SK-N-SH (cell line): ENCODE data around the gene SLC35A2.

Experiments
- CHD2 ChIP-seq: fragments of 150-350 bp; IDR thresholded peaks from 2 replicates; pipeline ENCODE4 v1.6.1; 2018; ENCODE audit warnings: low read length; ENCODE audit not compliant: partially characterized antibody
- CTCF ChIP-seq: fragments of 200-600 bp; sonication (generic); IDR thresholded peaks from 2 replicates; pipeline ENCODE4 v1.6.1; 2017; ENCODE audit warnings: antibody characterized with exemption, mild to moderate bottlenecking, moderate library complexity
- EP300 ChIP-seq, 2 experiments: IDR thresholded peaks; 2 replicates each; pipeline versions ENCODE4 v1.4.0 to v1.6.1; 2012; ENCODE audit warnings: borderline replicate concordance in 1 of 2, low read depth in 1 of 2, low read length in 1 of 2
- FOXJ3 ChIP-seq: sonication (generic); formaldehyde crosslinking; IDR thresholded peaks from 2 replicates; pipeline ENCODE4 v1.5.1; 2020; ENCODE audit warnings: mild to moderate bottlenecking, missing genetic modification reagents
- RAD21 ChIP-seq: IDR thresholded peaks from 2 replicates; pipeline ENCODE4 v1.6.1; 2012; ENCODE audit warnings: mild to moderate bottlenecking, low read length
- RCOR1 ChIP-seq: fragments of 150-350 bp; IDR thresholded peaks from 2 replicates; pipeline ENCODE4 v1.6.1; 2017; ENCODE audit warnings: antibody characterized with exemption, low read length

DNA sequence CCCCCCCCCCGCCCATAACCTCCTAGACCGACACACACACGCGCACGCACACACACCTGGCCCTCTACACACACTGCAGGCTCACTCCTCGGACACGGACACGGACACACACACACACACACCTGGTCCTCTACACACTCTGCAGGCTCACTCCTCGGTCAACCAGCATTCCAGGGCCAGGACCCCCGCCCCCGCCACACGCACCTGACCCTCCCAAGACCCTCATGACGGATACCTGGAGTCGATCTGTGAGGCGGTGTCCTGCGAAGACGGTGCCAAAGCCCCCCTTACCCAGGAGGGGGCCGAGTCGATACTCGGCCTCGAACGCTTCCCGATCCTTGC is 6.8 kb upstream of the SLC35A2 start:
- TF ChIP-seq CHD2 (no peak), CTCF (no peak), FOXJ3 (no peak), RCOR1 (no peak), EP300 (IDR thresholded peaks at IDR 0.05; ENCODE audit: borderline replicate concordance in 1 of 2, low read depth in 1 of 2, low read length in 1 of 2) (no peak), RAD21 (no peak)
